ENCODE data around the gene SNRNP25.
A peak's percentile ranks its signal among the peaks of the same experiment; 100 is the strongest.

SNRNP25 gene

GRCh38 chr16:72561-73548, 19.2 kb downstream of the SNRNP25 start, which contains the start of gene RHBDF1:
RHBDF1 (minus strand) TSS chr16:72631; CDS start chr16:65015, 7,616 bp downstream.
- no peaks in the 10 kb centered on the region for H3K36me3 ChIP-seq (replicated peaks; ENCODE audit: insufficient read depth, low read length)

GRCh38 chr16:74051-74746, 20.6 kb downstream of the SNRNP25 start:
- DNase-seq = no peak
- H3K4me1 ChIP-seq (ENCODE audit: low read length) = peaks cover 25% of the 10 kb centered on the region
- no peaks in the 10 kb centered on the region for H3K9me3 ChIP-seq (replicated peaks; ENCODE audit: insufficient read depth, low read length)
- 0 out of 2 replicates have a peak, but pooled peaks cover 3% of the 10 kb centered on the region for H3F3A ChIP-seq (ENCODE audit: insufficient read depth, low read length)
- H4K20me1 ChIP-seq (ENCODE audit: insufficient read depth, low read length) = no peaks in the 10 kb centered on the region
- no peak overlapping the region for H3K9ac ChIP-seq (ENCODE audit: low read length)
- TF ChIP-seq EZH2 (optimal IDR thresholded peaks at IDR 0.05; ENCODE audit: low read depth, low read length) (no peak), EZH2phosphoT487 (IDR thresholded peaks at IDR 0.05; ENCODE audit: low read length) (no peak), CTCF (IDR thresholded peaks at IDR 0.05; ENCODE audit: low read length) (no peak)
- no peaks in the 10 kb centered on the region for H3K36me3 ChIP-seq (replicated peaks; ENCODE audit: insufficient read depth, low read length)
- no peaks in the 10 kb centered on the region for H3K9me2 ChIP-seq (replicated peaks; ENCODE audit: insufficient read depth, low read length)
- H2AFZ ChIP-seq (ENCODE audit: low read length) = no peak overlapping the region
- no peak overlapping the region for H3K27ac ChIP-seq (ENCODE audit: low read length)
- no peak overlapping the region for H3K4me2 ChIP-seq (ENCODE audit: low read depth, low read length)
- H3K27me3 ChIP-seq (replicated peaks; ENCODE audit: insufficient read depth, low read length) = peaks cover 4% of the 10 kb centered on the region
- no peak overlapping the region for H3K4me3 ChIP-seq (ENCODE audit: low read length)
- peaks cover 9% of the 10 kb centered on the region for H3K79me2 ChIP-seq (ENCODE audit: low read length)

More at GRCh38 chr16:72561-73548, 19.2 kb downstream of the SNRNP25 start, which contains the start of gene RHBDF1:
- H3K79me2 ChIP-seq (ENCODE audit: low read length) = no peaks in the 10 kb centered on the region
- H3K9ac ChIP-seq (ENCODE audit: low read length) = peak within 1 kb of the TSS; percentile 17; the same call in 1 of the 2 replicates
- H4K20me1 ChIP-seq (ENCODE audit: insufficient read depth, low read length) = no peaks in the 10 kb centered on the region
- H3K4me1 ChIP-seq (ENCODE audit: low read length) = peaks cover 18% of the 10 kb centered on the region
- no peaks in the 10 kb centered on the region for H3F3A ChIP-seq (ENCODE audit: insufficient read depth, low read length)
- H3K27ac ChIP-seq (ENCODE audit: low read length) = no peak within 1 kb of the TSS
- no peak for TF ChIP-seq CTCF (IDR thresholded peaks at IDR 0.05; ENCODE audit: low read length)
- TF ChIP-seq EZH2 (optimal IDR thresholded peaks at IDR 0.05; ENCODE audit: low read depth, low read length) = no peak
- TF ChIP-seq EZH2phosphoT487 (IDR thresholded peaks at IDR 0.05; ENCODE audit: low read length) = no peak
- peak within 1 kb of the TSS; percentile 98 for H3K4me2 ChIP-seq (ENCODE audit: low read depth, low read length)
- peak within 1 kb of the TSS; percentile 65 for H2AFZ ChIP-seq (ENCODE audit: low read length)
- H3K9me3 ChIP-seq (replicated peaks; ENCODE audit: insufficient read depth, low read length) = no peaks in the 10 kb centered on the region
- peak within 1 kb of the TSS; percentile 66 for H3K4me3 ChIP-seq (ENCODE audit: low read length)
- H3K27me3 ChIP-seq (replicated peaks; ENCODE audit: insufficient read depth, low read length) = peaks cover 4% of the 10 kb centered on the region
- peak; percentile 45 for DNase-seq
- H3K9me2 ChIP-seq (replicated peaks; ENCODE audit: insufficient read depth, low read length) = no peaks in the 10 kb centered on the region

- no peak for DNase-seq
- TF ChIP-seq EZH2 (optimal IDR thresholded peaks at IDR 0.05; ENCODE audit: low read depth, low read length) = no peak
- Histone ChIP-seq H3K79me2 (ENCODE audit: low read length) (peaks cover 9% of the 10 kb centered on the region), H3K27me3 (replicated peaks; ENCODE audit: insufficient read depth, low read length) (peaks cover 4% of the 10 kb centered on the region), H3K9me2 (replicated peaks; ENCODE audit: insufficient read depth, low read length) (no peaks in the 10 kb centered on the region), H3K36me3 (replicated peaks; ENCODE audit: insufficient read depth, low read length) (no peaks in the 10 kb centered on the region), H3K27ac (ENCODE audit: low read length) (no peak overlapping the region), H3F3A (ENCODE audit: insufficient read depth, low read length) (0 out of 2 replicates have a peak, but pooled peaks cover 3% of the 10 kb centered on the region), H3K9me3 (replicated peaks; ENCODE audit: insufficient read depth, low read length) (no peaks in the 10 kb centered on the region), H3K4me2 (ENCODE audit: low read depth, low read length) (no peak overlapping the region), H3K4me1 (ENCODE audit: low read length) (peaks cover 25% of the 10 kb centered on the region), H2AFZ (ENCODE audit: low read length) (no peak overlapping the region), H4K20me1 (ENCODE audit: insufficient read depth, low read length) (no peaks in the 10 kb centered on the region), H3K4me3 (ENCODE audit: low read length) (no peak overlapping the region), H3K9ac (ENCODE audit: low read length) (no peak overlapping the region)
These were observed 21.2 kb downstream of the SNRNP25 start for GRCh38 chr16:74747-75334.
